Sigmoid colon (tissue), 7 donors: ENCODE results near the gene SNX15. TPM values are rescaled to one million over a fixed set of nuclear protein-coding genes. Genes with fewer than 3 reads are reported as not detected.

Experiments used
- DNase-seq: peaks from one replicate; pipeline ENCODE4 v3.0.0-alpha.2; 2019
- H3K27ac ChIP-seq, 4 donors: fragments of 200-600 bp; sonication (generic); one replicate each; pipeline ENCODE4 v1.5.1; 2016 to 2019; ENCODE audit warnings: mild to moderate bottlenecking in 1 of 4
- H3K27me3 ChIP-seq, 3 donors: fragments of 200-600 bp; sonication (generic); one replicate each; pipeline ENCODE4 v1.5.1; 2019; ENCODE audit warnings: mild to moderate bottlenecking in 1 of 3
- H3K36me3 ChIP-seq, 4 donors: fragments of 200-600 bp; sonication (generic); one replicate each; pipeline ENCODE4 v1.5.1; 2016 to 2019
- H3K4me1 ChIP-seq, 4 donors: fragments of 200-600 bp; sonication (generic); one replicate each; pipeline ENCODE4 v1.5.1; 2017 to 2019
- H3K4me3 ChIP-seq, 4 donors: fragments of 200-600 bp; sonication (generic); one replicate each; pipeline ENCODE4 v1.5.1; 2017 to 2019; ENCODE audit warnings: mild to moderate bottlenecking in 2 of 4, moderate library complexity in 1 of 4
- H3K9me3 ChIP-seq, 4 donors: fragments of 200-600 bp in 3 of 4; sonication (generic) in 3 of 4; one replicate each; pipeline versions ENCODE4 v1.5.1 to v1.6.1; 2013 to 2019
- CTCF ChIP-seq, 4 experiments: fragments of 450-650 bp in 3 of 4; fragments of 200-600 bp in 1 of 4; IDR thresholded peaks; one replicate each; pipeline ENCODE4 v1.5.1; 2016 to 2019; ENCODE audit warnings: antibody characterized with exemption in 4 of 4, mild to moderate bottlenecking in 3 of 4, moderate library complexity in 2 of 4
- EP300 ChIP-seq, 4 donors: sonication (generic); formaldehyde crosslinking; IDR thresholded peaks; one replicate each; pipeline ENCODE4 v1.6.1; 2017; ENCODE audit warnings: antibody characterized with exemption in 4 of 4
- POLR2A ChIP-seq, 2 donors: fragments of 450-650 bp; IDR thresholded peaks; one replicate each; pipeline ENCODE4 v1.6.1; 2016; ENCODE audit warnings: antibody characterized with exemption in 2 of 2, mild to moderate bottlenecking in 2 of 2, moderate library complexity in 2 of 2
- POLR2AphosphoS5 ChIP-seq, 4 donors: sonication (generic); formaldehyde crosslinking; IDR thresholded peaks; one replicate each; pipeline ENCODE4 v1.6.1; 2017; ENCODE audit warnings: antibody characterized with exemption in 4 of 4
- WGBS, 2 donors: extraction: QIAGEN DNeasy Blood & Tissue Kit; methylation state at CpG; one replicate each; pipeline ENCODE4 v1.1.7; 2013; 5-methylcytosine and 5-hydroxymethylcytosine counted together
- intact Hi-C: fragments of 100-400 bp; cut with DNase I; formaldehyde crosslinking; loops from one replicate; pipeline ENCODE4 v1.15.1; 2023
- polyA plus RNA-seq, 3 donors: library from polyadenylated mRNA; stranded (reverse); fragments of 200-250 nt; gene quantifications; one replicate each; pipeline ENCODE4 v1.2.3, GENCODE V29; 2013
- total RNA-seq, 4 donors: library from RNA; depleted of rRNA; stranded (reverse); fragments of >200 nt; gene quantifications; one replicate each; pipeline ENCODE4 v1.1.0, GENCODE V29; 2016
- donor health status: healthy with polysubstance abuse.
- donor health status: Bipolar disorder and iron deficiency.
- donor health status: healthy.

Gene SNX15
- total and polyA plus RNA-seq, 7 donors = 20.1 to 36.6 (median 27.6) TPM

- 81 to 83% methylated on average over 7 of the region's 7 CpGs for WGBS, 2 donors
- TF ChIP-seq POLR2AphosphoS5 (IDR thresholded peaks at IDR 0.05) (no peak), EP300 (IDR thresholded peaks at IDR 0.05) (no peak), POLR2A (IDR thresholded peaks at IDR 0.05) (no peak), CTCF (IDR thresholded peaks at IDR 0.05) (no peak)
- Histone ChIP-seq H3K27ac (no peak overlapping the region), H3K4me1 (no peaks in the 10 kb centered on the region), H3K4me3 (no peak overlapping the region), H3K9me3 (no peaks in the 10 kb centered on the region), H3K36me3 (no peaks in the 10 kb centered on the region), H3K27me3 (no peaks in the 10 kb centered on the region)
- no peak for DNase-seq
- intact Hi-C loops = no loop called here
Observed at GRCh38 chr11:65065851-65066250, 38.6 kb downstream of the SNX15 start.

GRCh38 chr11:65066315-65066714, 39.1 kb downstream of the SNX15 start:
- H3K27ac ChIP-seq = no peak overlapping the region
- TF ChIP-seq EP300 (IDR thresholded peaks at IDR 0.05) (no peak), CTCF (IDR thresholded peaks at IDR 0.05) (no peak), POLR2A (IDR thresholded peaks at IDR 0.05) (no peak)
- H3K4me1 ChIP-seq = no peaks in the 10 kb centered on the region
- DNase-seq = no peak
- H3K27me3 ChIP-seq = no peaks in the 10 kb centered on the region
- H3K36me3 ChIP-seq = no peaks in the 10 kb centered on the region
- WGBS, 2 donors = 87 to 88% methylated on average over 11 of the region's 11 CpGs
- no peak overlapping the region for H3K4me3 ChIP-seq
- H3K9me3 ChIP-seq = no peaks in the 10 kb centered on the region
- intact Hi-C loops = no loop called here

GRCh38 chr11:65066805-65067291, 39.6 kb downstream of the SNX15 start:
- intact Hi-C loops = no loop called here
- WGBS, 2 donors = 85 to 93% methylated on average over 4 of the region's 4 CpGs
- no peak for TF ChIP-seq POLR2A (IDR thresholded peaks at IDR 0.05)
- no peaks in the 10 kb centered on the region for H3K9me3 ChIP-seq
- H3K4me3 ChIP-seq = no peak overlapping the region
- H3K27ac ChIP-seq = no peak overlapping the region
- no peak for DNase-seq
- no peaks in the 10 kb centered on the region for H3K27me3 ChIP-seq
- no peaks in the 10 kb centered on the region for H3K36me3 ChIP-seq
- no peaks in the 10 kb centered on the region for H3K4me1 ChIP-seq

GRCh38 chr11:65067446-65067845, 40.2 kb downstream of the SNX15 start:
- intact Hi-C loops = no loop called here
- no peak for DNase-seq
- Histone ChIP-seq H3K4me3 (no peak overlapping the region), H3K4me1 (no peaks in the 10 kb centered on the region), H3K27me3 (no peaks in the 10 kb centered on the region), H3K9me3 (no peaks in the 10 kb centered on the region), H3K36me3 (no peaks in the 10 kb centered on the region), H3K27ac (no peak overlapping the region)
- TF ChIP-seq EP300 (IDR thresholded peaks at IDR 0.05) (no peak), POLR2A (IDR thresholded peaks at IDR 0.05) (no peak), POLR2AphosphoS5 (IDR thresholded peaks at IDR 0.05) (no peak), CTCF (IDR thresholded peaks at IDR 0.05) (no peak)
- 87 to 89% methylated on average over 10 of the region's 10 CpGs for WGBS, 2 donors

GRCh38 chr11:65069217-65069616, 42.0 kb downstream of the SNX15 start:
- Histone ChIP-seq H3K27ac (no peak overlapping the region), H3K27me3 (no peaks in the 10 kb centered on the region), H3K4me3 (no peak overlapping the region), H3K9me3 (no peaks in the 10 kb centered on the region), H3K4me1 (no peaks in the 10 kb centered on the region), H3K36me3 (no peaks in the 10 kb centered on the region)
- TF ChIP-seq CTCF (IDR thresholded peaks at IDR 0.05) = no peak
- no peak for TF ChIP-seq POLR2AphosphoS5 (IDR thresholded peaks at IDR 0.05)
- TF ChIP-seq EP300 (IDR thresholded peaks at IDR 0.05) = no peak
- no peak for TF ChIP-seq POLR2A (IDR thresholded peaks at IDR 0.05)
- WGBS, 2 donors = 44 to 46% methylated on average over 9 of the region's 9 CpGs
- intact Hi-C loops = no loop called here
- DNase-seq = no peak
